HCT116 (cell line): ENCODE measurements around the gene OXCT1. TPM values are rescaled to one million over a fixed set of nuclear protein-coding genes. Genes with fewer than 3 reads are reported as not detected.

Source experiments
- ATAC-seq: fragments of 200-7000 bp; cut with Tn5 transposase; 2 replicates; pipeline ENCODE4 v1.9.1; 2020; ENCODE audit warnings: mild to moderate bottlenecking, moderate library complexity
- BruUV-seq: library from RNA; stranded (reverse); fragments of 400-500 nt; replicated peaks from 2 replicates; lab custom pipeline; 2021; lab: Mats Ljungman, UMichigan
- CTCF ChIA-PET: fragments of 300-600 bp; sonication (Branson Sonifier 250); formaldehyde crosslinking; loops from one replicate; lab custom pipeline; 2021; ENCODE audit warnings: antibody characterized with exemption; lab: Charles Lee
- POLR2A ChIA-PET: fragments of 300-600, 350-600 bp; sonication (Branson Sonifier 250); formaldehyde crosslinking; loops from one replicate; lab custom pipeline; 2021; ENCODE audit warnings: antibody characterized with exemption; lab: Charles Lee
- RAD21 ChIA-PET, 2 experiments: fragments of 300-600 bp; sonication (Branson Sonifier 250); formaldehyde crosslinking; loops; one replicate each; lab custom pipeline; 2023; ENCODE audit warnings: low total read pairs in 2 of 2; ENCODE audit not compliant: uncharacterized antibody in 2 of 2, unreplicated experiment in 2 of 2, low non-redundant PET in 1 of 2; lab: Charles Lee
- DNase-seq: peaks from one replicate; pipeline ENCODE4 v3.0.0-alpha.2; 2010; ENCODE audit warnings: low read depth, low spot score
- H2AFZ ChIP-seq: fragments of 200-600 bp; shearing (Covaris generic), sonication (generic); 2 replicates; pipeline ENCODE4 v1.6.1; 2017; ENCODE audit warnings: low read depth, mixed run types, mixed read lengths, antibody characterized with exemption, low read length; ENCODE audit not compliant: poor library complexity, severe bottlenecking
- H3K27ac ChIP-seq: 2 replicates; pipeline ENCODE4 v1.5.1; 2012; ENCODE audit warnings: low read depth, low read length
- H3K27me3 ChIP-seq: fragments of 200-600 bp; sonication (generic); 2 replicates; pipeline ENCODE4 v1.6.1; 2016; ENCODE audit warnings: mixed run types, low read length, mixed read lengths; ENCODE audit not compliant: insufficient read depth
- H3K36me3 ChIP-seq, 2 experiments: fragments of 200-500 bp in 1 of 2; fragments of 200-600 bp in 1 of 2; sonication (Bioruptor generic) in 1 of 2; sonication (generic) in 1 of 2; 2 replicates each; pipeline versions ENCODE4 v1.5.1 to v1.6.1; 2014 to 2016; ENCODE audit warnings: low read length in 2 of 2, inconsistent platforms in 1 of 2, mixed read lengths in 1 of 2, mixed run types in 1 of 2; ENCODE audit not compliant: insufficient read depth in 2 of 2, control insufficient read depth in 1 of 2
- H3K4me1 ChIP-seq, 2 experiments: fragments of 200-600 bp in 1 of 2; sonication (generic) in 1 of 2; 2 replicates each; pipeline versions ENCODE4 v1.5.1 to v1.6.1; 2012 to 2017; ENCODE audit warnings: low read length in 2 of 2, inconsistent platforms in 1 of 2, mild to moderate bottlenecking in 1 of 2, mixed read lengths in 1 of 2, mixed run types in 1 of 2, moderate library complexity in 1 of 2; ENCODE audit not compliant: insufficient read depth in 2 of 2, control insufficient read depth in 1 of 2
- H3K4me2 ChIP-seq: fragments of 200-600 bp; sonication (generic); 2 replicates; pipeline ENCODE4 v1.6.1; 2017; ENCODE audit warnings: mixed run types, low read length, mixed read lengths
- H3K4me3 ChIP-seq, 2 experiments: fragments of 200-600 bp in 1 of 2; sonication (generic) in 1 of 2; replicated peaks in 1 of 2; 2 replicates each; pipeline ENCODE4 v1.5.1; 2011 to 2016; ENCODE audit warnings: low read length in 2 of 2, control low read depth in 1 of 2, low read depth in 1 of 2, mild to moderate bottlenecking in 1 of 2, mixed read lengths in 1 of 2, mixed run types in 1 of 2
- H3K79me2 ChIP-seq: fragments of 200-600 bp; sonication (generic); 2 replicates; pipeline ENCODE4 v1.6.1; 2017; ENCODE audit warnings: mild to moderate bottlenecking, mixed run types, low read length, moderate library complexity, mixed read lengths; ENCODE audit not compliant: insufficient read depth
- H3K9ac ChIP-seq: fragments of 200-600 bp; sonication (generic); 2 replicates; pipeline ENCODE4 v1.6.1; 2016; ENCODE audit warnings: low read length, mixed read lengths
- H3K9me2 ChIP-seq: fragments of 200-600 bp; sonication (generic), shearing (Covaris generic); 2 replicates; pipeline ENCODE4 v1.6.1; 2017; ENCODE audit warnings: mixed run types, mild to moderate bottlenecking, moderate library complexity; ENCODE audit not compliant: insufficient read depth
- H3K9me3 ChIP-seq, 2 experiments: fragments of 200-500 bp in 1 of 2; fragments of 200-600 bp in 1 of 2; sonication (Bioruptor generic) in 1 of 2; sonication (generic) in 1 of 2; 2 replicates each; pipeline ENCODE4 v1.6.1; 2014 to 2017; ENCODE audit warnings: low read length in 2 of 2, mixed read lengths in 2 of 2, inconsistent platforms in 1 of 2, low read depth in 1 of 2, mild to moderate bottlenecking in 1 of 2, mixed run types in 1 of 2, moderate library complexity in 1 of 2; ENCODE audit not compliant: control insufficient read depth in 1 of 2, insufficient read depth in 1 of 2
- H4K20me1 ChIP-seq: fragments of 200-600 bp; sonication (generic), shearing (Covaris generic); 2 replicates; pipeline ENCODE4 v1.6.1; 2017; ENCODE audit warnings: mixed run types, mild to moderate bottlenecking, moderate library complexity; ENCODE audit not compliant: insufficient read depth
- CBX3 ChIP-seq: IDR thresholded peaks from 2 replicates; pipeline ENCODE4 v1.6.1; 2012; ENCODE audit warnings: low read depth
- CEBPB ChIP-seq: IDR thresholded peaks from 2 replicates; pipeline ENCODE4 v1.6.1; 2012; ENCODE audit warnings: low read depth
- EGR1 ChIP-seq: IDR thresholded peaks from 2 replicates; pipeline ENCODE4 v1.6.1; 2012; ENCODE audit warnings: low read depth
- ELF1 ChIP-seq: IDR thresholded peaks from 2 replicates; pipeline ENCODE4 v1.6.1; 2012; ENCODE audit warnings: low read depth, borderline replicate concordance
- EZH2 ChIP-seq: fragments of 200-600 bp; sonication (generic); IDR thresholded peaks from 2 replicates; pipeline ENCODE4 v1.6.1; 2017; ENCODE audit warnings: antibody characterized with exemption, mixed run types
- FOSL1 ChIP-seq: IDR thresholded peaks from 2 replicates; pipeline ENCODE4 v1.6.1; 2012; ENCODE audit warnings: low read depth
- JUND ChIP-seq: IDR thresholded peaks from 2 replicates; pipeline ENCODE4 v1.6.1; 2012
- POLR2A ChIP-seq: IDR thresholded peaks from 2 replicates; pipeline ENCODE4 v1.7.0; 2011; ENCODE audit warnings: borderline replicate concordance; ENCODE audit not compliant: insufficient read depth, insufficient read length; ENCODE audit errors: extremely low read depth
- RAD21 ChIP-seq: IDR thresholded peaks from 2 replicates; pipeline ENCODE4 v1.6.1; 2012; ENCODE audit warnings: low read depth, mild to moderate bottlenecking
- SIN3A ChIP-seq: IDR thresholded peaks from 2 replicates; pipeline ENCODE4 v1.6.1; 2012; ENCODE audit warnings: low read depth
- SP1 ChIP-seq: IDR thresholded peaks from 2 replicates; pipeline ENCODE4 v1.6.1; 2012; ENCODE audit warnings: low read depth
- SRF ChIP-seq: IDR thresholded peaks from 2 replicates; pipeline ENCODE4 v1.6.1; 2012; ENCODE audit warnings: low read depth
- ZFX ChIP-seq: fragments of 450-650 bp; IDR thresholded peaks from 2 replicates; pipeline ENCODE4 v1.6.1; 2017
- ZNF274 ChIP-seq: fragments of 200-500 bp; sonication (Bioruptor generic); IDR thresholded peaks from 2 replicates; pipeline ENCODE4 v1.6.1; 2014; ENCODE audit warnings: mild to moderate bottlenecking, low read depth, low read length, inconsistent platforms
- intact Hi-C: fragments of 100-400 bp; cut with micrococcal nuclease; formaldehyde crosslinking; loops from 2 replicates; pipeline ENCODE4 v1.10.0; 2022
- total RNA-seq: library from RNA; stranded (reverse); gene quantifications from one replicate; pipeline ENCODE4 v1.2.1, GENCODE V29; 2021; ENCODE audit not compliant: unreplicated experiment
- TF ChIP-seq, protein P1 (sequence below): IDR thresholded peaks from 2 replicates; pipeline ENCODE4 v1.6.1; 2012; ENCODE audit warnings: low read depth
- TF ChIP-seq, protein P2 (sequence below): IDR thresholded peaks from 2 replicates; pipeline ENCODE4 v1.6.1; 2011; ENCODE audit warnings: mild to moderate bottlenecking, low read length, moderate library complexity; ENCODE audit not compliant: insufficient replicate concordance; ENCODE audit errors: extremely low read depth
- TF ChIP-seq, protein P3 (sequence below): IDR thresholded peaks from 2 replicates; pipeline ENCODE4 v1.6.1; 2012

The OXCT1 gene
- total RNA-seq, 1 experiment from 2014 or later: 28.1 TPM

DNA sequence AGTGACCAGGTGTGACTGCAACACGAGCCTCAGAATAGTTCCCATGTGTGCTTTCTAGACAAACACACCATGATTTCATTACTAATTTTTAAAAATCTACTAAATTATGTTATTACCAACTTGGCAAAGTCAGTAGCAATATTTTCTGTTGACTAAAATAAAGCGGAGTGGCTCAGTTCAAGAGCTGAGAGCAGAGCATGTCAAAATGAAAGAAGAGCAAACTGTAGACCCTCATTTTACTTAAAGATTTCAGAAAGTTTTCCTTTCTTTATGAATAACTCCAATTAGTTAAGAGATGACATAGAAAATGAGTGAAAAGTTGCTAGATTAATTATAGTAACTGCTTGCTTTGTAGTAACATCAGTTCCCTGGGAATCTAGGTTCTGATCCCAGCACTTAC lies 17.9 kb downstream of the OXCT1 start (continued):
- TF ChIP-seq, protein P1, sequence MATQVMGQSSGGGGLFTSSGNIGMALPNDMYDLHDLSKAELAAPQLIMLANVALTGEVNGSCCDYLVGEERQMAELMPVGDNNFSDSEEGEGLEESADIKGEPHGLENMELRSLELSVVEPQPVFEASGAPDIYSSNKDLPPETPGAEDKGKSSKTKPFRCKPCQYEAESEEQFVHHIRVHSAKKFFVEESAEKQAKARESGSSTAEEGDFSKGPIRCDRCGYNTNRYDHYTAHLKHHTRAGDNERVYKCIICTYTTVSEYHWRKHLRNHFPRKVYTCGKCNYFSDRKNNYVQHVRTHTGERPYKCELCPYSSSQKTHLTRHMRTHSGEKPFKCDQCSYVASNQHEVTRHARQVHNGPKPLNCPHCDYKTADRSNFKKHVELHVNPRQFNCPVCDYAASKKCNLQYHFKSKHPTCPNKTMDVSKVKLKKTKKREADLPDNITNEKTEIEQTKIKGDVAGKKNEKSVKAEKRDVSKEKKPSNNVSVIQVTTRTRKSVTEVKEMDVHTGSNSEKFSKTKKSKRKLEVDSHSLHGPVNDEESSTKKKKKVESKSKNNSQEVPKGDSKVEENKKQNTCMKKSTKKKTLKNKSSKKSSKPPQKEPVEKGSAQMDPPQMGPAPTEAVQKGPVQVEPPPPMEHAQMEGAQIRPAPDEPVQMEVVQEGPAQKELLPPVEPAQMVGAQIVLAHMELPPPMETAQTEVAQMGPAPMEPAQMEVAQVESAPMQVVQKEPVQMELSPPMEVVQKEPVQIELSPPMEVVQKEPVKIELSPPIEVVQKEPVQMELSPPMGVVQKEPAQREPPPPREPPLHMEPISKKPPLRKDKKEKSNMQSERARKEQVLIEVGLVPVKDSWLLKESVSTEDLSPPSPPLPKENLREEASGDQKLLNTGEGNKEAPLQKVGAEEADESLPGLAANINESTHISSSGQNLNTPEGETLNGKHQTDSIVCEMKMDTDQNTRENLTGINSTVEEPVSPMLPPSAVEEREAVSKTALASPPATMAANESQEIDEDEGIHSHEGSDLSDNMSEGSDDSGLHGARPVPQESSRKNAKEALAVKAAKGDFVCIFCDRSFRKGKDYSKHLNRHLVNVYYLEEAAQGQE: no peak
- TF ChIP-seq EGR1 (no peak), POLR2A (no peak), FOSL1 (no peak), CBX3 (no peak), ELF1 (no peak)
- TF ChIP-seq, protein P2, sequence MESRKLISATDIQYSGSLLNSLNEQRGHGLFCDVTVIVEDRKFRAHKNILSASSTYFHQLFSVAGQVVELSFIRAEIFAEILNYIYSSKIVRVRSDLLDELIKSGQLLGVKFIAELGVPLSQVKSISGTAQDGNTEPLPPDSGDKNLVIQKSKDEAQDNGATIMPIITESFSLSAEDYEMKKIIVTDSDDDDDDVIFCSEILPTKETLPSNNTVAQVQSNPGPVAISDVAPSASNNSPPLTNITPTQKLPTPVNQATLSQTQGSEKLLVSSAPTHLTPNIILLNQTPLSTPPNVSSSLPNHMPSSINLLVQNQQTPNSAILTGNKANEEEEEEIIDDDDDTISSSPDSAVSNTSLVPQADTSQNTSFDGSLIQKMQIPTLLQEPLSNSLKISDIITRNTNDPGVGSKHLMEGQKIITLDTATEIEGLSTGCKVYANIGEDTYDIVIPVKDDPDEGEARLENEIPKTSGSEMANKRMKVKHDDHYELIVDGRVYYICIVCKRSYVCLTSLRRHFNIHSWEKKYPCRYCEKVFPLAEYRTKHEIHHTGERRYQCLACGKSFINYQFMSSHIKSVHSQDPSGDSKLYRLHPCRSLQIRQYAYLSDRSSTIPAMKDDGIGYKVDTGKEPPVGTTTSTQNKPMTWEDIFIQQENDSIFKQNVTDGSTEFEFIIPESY: no peak

DNA sequence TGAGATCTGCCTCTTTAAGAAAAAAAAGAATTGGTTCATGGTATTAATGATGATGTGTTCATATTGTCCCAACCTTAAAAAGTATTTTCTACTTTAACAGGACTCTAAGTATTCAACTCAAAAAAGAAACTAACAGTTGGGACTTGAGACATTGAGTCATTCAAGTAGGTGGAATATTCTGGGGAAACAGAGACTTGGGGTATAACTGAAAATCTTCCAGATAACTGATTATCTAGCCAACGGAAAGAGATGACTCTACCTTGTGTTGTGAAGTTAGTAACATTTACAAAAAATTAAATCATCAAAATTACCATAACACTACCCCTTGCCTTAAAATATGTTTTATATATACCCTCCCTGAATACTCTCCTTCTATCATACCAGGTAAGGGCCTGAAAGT lies 19.1 kb downstream of the OXCT1 start:
- Histone ChIP-seq H3K4me3 (no peak overlapping the region), H4K20me1 (no peaks in the 10 kb centered on the region)
- DNase-seq: no peak
- intact Hi-C loops: no loop called here
- no TSS peak for BruUV-seq
- ATAC-seq: no peak
- RAD21 ChIA-PET: no interaction called here
- TF ChIP-seq, protein P1: no peak
- TF ChIP-seq CBX3 (no peak), ZNF274 (no peak), RAD21 (no peak), JUND (no peak), SRF (no peak), CEBPB (no peak), EGR1 (no peak), POLR2A (no peak), SIN3A (no peak), EZH2 (no peak), ZFX (no peak), SP1 (no peak)
- TF ChIP-seq, protein P3, sequence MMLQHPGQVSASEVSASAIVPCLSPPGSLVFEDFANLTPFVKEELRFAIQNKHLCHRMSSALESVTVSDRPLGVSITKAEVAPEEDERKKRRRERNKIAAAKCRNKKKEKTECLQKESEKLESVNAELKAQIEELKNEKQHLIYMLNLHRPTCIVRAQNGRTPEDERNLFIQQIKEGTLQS: no peak
- TF ChIP-seq, all 23 proteins: peak for 0
- Histone ChIP-seq H3K9me2 (no peaks in the 10 kb centered on the region), H2AFZ (no peak overlapping the region), H3K9me3 (no peaks in the 10 kb centered on the region), H3K36me3 (peaks cover 14 to 40% of the 10 kb centered on the region in 2 experiments; a peak in 3 of 4 replicates), H3K4me1 (no peaks in the 10 kb centered on the region), H3K27me3 (no peaks in the 10 kb centered on the region), H3K79me2 (no peaks in the 10 kb centered on the region), H3K4me2 (no peak overlapping the region), H3K27ac (no peak overlapping the region), H3K9ac (no peak overlapping the region)
- POLR2A ChIA-PET: no interaction called here
- CTCF ChIA-PET: no interaction called here
